Gastroesophageal sphincter (tissue), 4 donors: ENCODE measurements around the gene IRF2BP2. TPM values are rescaled to one million over a fixed set of nuclear protein-coding genes. Genes with fewer than 3 reads are reported as not detected.

ENCODE experiments used
- ATAC-seq: fragments of 150-250 bp; one replicate; pipeline ENCODE4 v1.9.1; 2016; ENCODE audit warnings: mild to moderate bottlenecking, moderate library complexity
- H3K27ac ChIP-seq, 4 donors: fragments of 200-600 bp; sonication (generic) in 3 of 4; 1 replicate in 3 of 4; 2 replicates in 1 of 4; pipeline ENCODE4 v1.5.1; 2016 to 2019
- H3K27me3 ChIP-seq: fragments of 200-600 bp; sonication (generic); one replicate; pipeline ENCODE4 v1.5.1; 2019
- H3K36me3 ChIP-seq, 2 donors: fragments of 200-600 bp; sonication (generic); one replicate each; pipeline ENCODE4 v1.5.1; 2019; ENCODE audit warnings: control low read depth in 1 of 2
- H3K4me1 ChIP-seq, 3 donors: fragments of 200-600 bp; sonication (generic); 1 replicate in 2 of 3; 2 replicates in 1 of 3; pipeline ENCODE4 v1.5.1; 2016 to 2019; ENCODE audit warnings: control low read depth in 2 of 3
- H3K4me3 ChIP-seq, 2 donors: fragments of 200-600 bp; sonication (generic); one replicate each; pipeline ENCODE4 v1.5.1; 2019; ENCODE audit warnings: mild to moderate bottlenecking in 1 of 2, moderate library complexity in 1 of 2
- H3K9me3 ChIP-seq, 3 donors: fragments of 200-600 bp; sonication (generic); one replicate each; pipeline ENCODE4 v1.5.1; 2017 to 2019; ENCODE audit warnings: control low read depth in 2 of 3
- CTCF ChIP-seq, 4 experiments: fragments of 200-600 bp in 2 of 4; fragments of 450-650 bp in 2 of 4; sonication (generic) in 1 of 4; IDR thresholded peaks; one replicate each; pipeline ENCODE4 v1.5.1; 2017 to 2019; ENCODE audit warnings: antibody characterized with exemption in 4 of 4, mild to moderate bottlenecking in 2 of 4, moderate library complexity in 2 of 4
- EP300 ChIP-seq: sonication (generic); formaldehyde crosslinking; IDR thresholded peaks from one replicate; pipeline ENCODE4 v1.6.1; 2017; ENCODE audit warnings: antibody characterized with exemption, mild to moderate bottlenecking
- POLR2A ChIP-seq, 2 donors: fragments of 450-650 bp; IDR thresholded peaks; one replicate each; pipeline ENCODE4 v1.6.1; 2017; ENCODE audit warnings: antibody characterized with exemption in 2 of 2, mild to moderate bottlenecking in 2 of 2, moderate library complexity in 1 of 2
- POLR2AphosphoS5 ChIP-seq: sonication (generic); formaldehyde crosslinking; IDR thresholded peaks from one replicate; pipeline ENCODE4 v1.6.1; 2017; ENCODE audit warnings: antibody characterized with exemption
- WGBS, 2 donors: methylation state at CpG; one replicate each; pipeline ENCODE4 v1.1.5; 2018; ENCODE audit warnings: low coverage in 1 of 2; 5-methylcytosine and 5-hydroxymethylcytosine counted together
- total RNA-seq, 4 donors: library from RNA; depleted of rRNA; stranded (reverse); fragments of >200 nt; gene quantifications; one replicate each; pipeline ENCODE4 v1.1.0, GENCODE V29; 2016

IRF2BP2 gene
- total RNA-seq, 4 donors from 2014 or later, result 70.1 to 107 (median 104) TPM

DNA sequence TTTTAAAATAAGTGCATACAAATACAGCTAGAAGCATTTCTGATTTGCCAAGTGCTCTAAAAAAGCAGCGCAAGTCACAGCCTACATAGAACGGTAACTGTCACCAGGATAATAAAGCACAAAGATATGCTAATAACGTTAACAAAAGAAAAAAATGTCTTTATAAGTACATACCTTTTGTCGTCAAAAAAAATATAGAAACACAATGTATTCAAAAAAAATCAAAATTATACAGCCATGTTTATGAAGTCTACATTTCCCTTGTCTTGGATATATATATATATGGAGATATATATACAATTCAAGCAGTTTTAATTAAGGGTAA is 3.2 kb downstream of the IRF2BP2 start:
- ATAC-seq, result no peak
- no peak for TF ChIP-seq POLR2A (IDR thresholded peaks at IDR 0.05)
- TF ChIP-seq EP300, result no peak
- no peak for TF ChIP-seq POLR2AphosphoS5
- TF ChIP-seq CTCF (IDR thresholded peaks at IDR 0.05), result no peak
- Histone ChIP-seq H3K36me3 (peaks cover 0 to 14% of the 10 kb centered on the region in 2 donors), H3K9me3 (no peaks in the 10 kb centered on the region), H3K4me3 (peak overlapping the region; percentile 82), H3K27me3 (no peaks in the 10 kb centered on the region), H3K27ac (peak overlapping the region; percentile 95 to 100 (median 98)), H3K4me1 (peaks cover 17 to 46% (median 21%) of the 10 kb centered on the region in 3 donors)
- 2 to 6% methylated on average over 4 of the region's 4 CpGs for WGBS, 2 donors

- ATAC-seq, result no peak
- whole genome bisulfite sequencing, 2 donors, result 0 to 1% methylated on average over 7 to 9 of the region's 9 CpGs
- TF ChIP-seq POLR2AphosphoS5, result peak; percentile 27
- no peak for TF ChIP-seq EP300
- peak in 3 of 4 experiments; percentile 10 to 13 (median 10) for TF ChIP-seq CTCF (IDR thresholded peaks at IDR 0.05)
- peak in 1 of 2 donors; percentile 6 for TF ChIP-seq POLR2A (IDR thresholded peaks at IDR 0.05)
- H3K27me3 ChIP-seq, result no peaks in the 10 kb centered on the region
- peaks cover 0 to 14% of the 10 kb centered on the region in 2 donors for H3K36me3 ChIP-seq
- peak overlapping the region; percentile 82 for H3K4me3 ChIP-seq
- peaks cover 17 to 46% (median 24%) of the 10 kb centered on the region in 3 donors for H3K4me1 ChIP-seq
- H3K9me3 ChIP-seq, result no peaks in the 10 kb centered on the region
- peak overlapping the region; percentile 95 to 100 (median 98) for H3K27ac ChIP-seq
Observed at GRCh38 chr1:234605983-234606783, 3.8 kb downstream of the IRF2BP2 start.

DNA sequence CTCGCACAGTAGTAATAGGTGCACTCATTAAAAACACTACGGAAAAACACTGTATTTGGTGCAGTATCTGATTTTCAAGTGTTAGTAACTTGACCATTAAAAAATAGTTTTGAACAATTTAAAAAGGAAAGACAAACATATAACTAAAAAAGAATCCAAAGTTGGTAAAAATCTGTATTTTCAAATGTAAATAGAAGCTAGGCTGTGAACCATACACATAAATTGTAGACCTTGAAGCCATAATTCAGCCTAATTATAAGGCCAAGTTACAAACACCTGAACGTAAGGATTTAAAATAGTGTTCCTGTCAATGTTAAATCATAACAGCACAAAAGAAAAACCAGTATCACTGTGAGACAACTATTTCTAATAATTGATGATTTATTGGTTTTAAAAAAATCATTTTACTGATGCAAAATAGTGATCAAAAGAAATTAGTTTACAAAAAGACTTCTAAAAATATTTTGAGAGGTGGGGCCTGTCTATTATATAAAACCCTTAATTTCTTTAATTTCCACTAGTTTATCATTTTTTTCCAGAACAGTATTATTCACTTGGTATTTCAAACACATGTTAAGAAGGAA is 4.5 kb downstream of the IRF2BP2 start:
- H3K27ac ChIP-seq, result peak overlapping the region; percentile 95 to 100 (median 98)
- TF ChIP-seq POLR2AphosphoS5 (no peak), CTCF (IDR thresholded peaks at IDR 0.05) (no peak)
- H3K4me1 ChIP-seq, result peaks cover 19 to 50% (median 29%) of the 10 kb centered on the region in 3 donors
- H3K9me3 ChIP-seq, result no peaks in the 10 kb centered on the region
- no peak for ATAC-seq
- peaks cover 0 to 14% of the 10 kb centered on the region in 2 donors for H3K36me3 ChIP-seq
- WGBS, 2 donors, result 0% methylated on average over 3 of the region's 3 CpGs
- no peaks in the 10 kb centered on the region for H3K27me3 ChIP-seq
- peak overlapping the region; percentile 82 for H3K4me3 ChIP-seq

- Histone ChIP-seq H3K4me1 (peaks cover 19 to 55% (median 29%) of the 10 kb centered on the region in 3 donors), H3K4me3 (peak overlapping the region; percentile 82), H3K27me3 (no peaks in the 10 kb centered on the region), H3K27ac (peak overlapping the region; percentile 95 to 100 (median 98)), H3K9me3 (no peaks in the 10 kb centered on the region), H3K36me3 (peaks cover 0 to 14% of the 10 kb centered on the region in 2 donors)
- TF ChIP-seq POLR2A (IDR thresholded peaks at IDR 0.05) (peak in 1 of 2 donors; percentile 8), EP300 (no peak), POLR2AphosphoS5 (no peak), CTCF (IDR thresholded peaks at IDR 0.05) (no peak)
- 0% methylated on average over 6 of the region's 6 CpGs for WGBS, 2 donors
- no peak for ATAC-seq
Observed at GRCh38 chr1:234604495-234605398, 5.2 kb downstream of the IRF2BP2 start.
